Adrenal gland (tissue), 5 donors: ENCODE measurements around the gene OR2T3.
"Not testable (repeated sequence)": the region's sequence is repeated elsewhere in the genome, so short reads cannot be mapped to it uniquely, and the experiment has no call there.

Experiments
- POLR2A ChIP-seq, 2 donors: fragments of 450-650 bp; IDR thresholded peaks; one replicate each; pipeline ENCODE4 v1.6.1; 2017; ENCODE audit warnings: antibody characterized with exemption in 2 of 2, mild to moderate bottlenecking in 2 of 2, moderate library complexity in 1 of 2
- TF ChIP-seq, protein P1 (sequence below), 6 experiments: fragments of 450-650 bp in 4 of 6; fragments of 200-600 bp in 2 of 6; sonication (generic) in 1 of 6; IDR thresholded peaks; 1 replicate in 5 of 6; 2 replicates in 1 of 6; pipeline versions ENCODE4 v1.5.1 to v1.8.0; 2016 to 2021; ENCODE audit warnings: antibody characterized with exemption in 6 of 6, mild to moderate bottlenecking in 2 of 6, moderate library complexity in 1 of 6
- donor health status: DM: no; HTN: no; CAD: no.

DNA sequence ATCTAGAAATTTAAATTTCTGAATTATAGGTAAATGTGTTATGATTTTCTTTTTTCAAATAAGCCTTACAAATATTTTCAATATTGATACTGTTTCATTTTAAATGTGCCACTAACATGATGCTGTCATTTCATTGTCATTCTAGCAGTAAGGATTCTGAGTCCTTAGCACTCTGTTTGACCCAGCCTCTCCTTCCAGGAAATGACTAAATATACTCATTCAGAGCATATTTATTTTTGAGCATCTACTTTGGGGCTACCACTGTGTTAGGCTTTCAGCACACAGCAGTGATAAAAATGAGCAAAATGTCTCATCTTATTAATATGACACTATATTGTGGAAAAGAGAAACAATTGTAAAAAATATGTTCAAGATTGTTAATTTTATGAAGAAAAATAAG is 37.1 kb downstream of the OR2T3 start:
- TF ChIP-seq, protein P1, sequence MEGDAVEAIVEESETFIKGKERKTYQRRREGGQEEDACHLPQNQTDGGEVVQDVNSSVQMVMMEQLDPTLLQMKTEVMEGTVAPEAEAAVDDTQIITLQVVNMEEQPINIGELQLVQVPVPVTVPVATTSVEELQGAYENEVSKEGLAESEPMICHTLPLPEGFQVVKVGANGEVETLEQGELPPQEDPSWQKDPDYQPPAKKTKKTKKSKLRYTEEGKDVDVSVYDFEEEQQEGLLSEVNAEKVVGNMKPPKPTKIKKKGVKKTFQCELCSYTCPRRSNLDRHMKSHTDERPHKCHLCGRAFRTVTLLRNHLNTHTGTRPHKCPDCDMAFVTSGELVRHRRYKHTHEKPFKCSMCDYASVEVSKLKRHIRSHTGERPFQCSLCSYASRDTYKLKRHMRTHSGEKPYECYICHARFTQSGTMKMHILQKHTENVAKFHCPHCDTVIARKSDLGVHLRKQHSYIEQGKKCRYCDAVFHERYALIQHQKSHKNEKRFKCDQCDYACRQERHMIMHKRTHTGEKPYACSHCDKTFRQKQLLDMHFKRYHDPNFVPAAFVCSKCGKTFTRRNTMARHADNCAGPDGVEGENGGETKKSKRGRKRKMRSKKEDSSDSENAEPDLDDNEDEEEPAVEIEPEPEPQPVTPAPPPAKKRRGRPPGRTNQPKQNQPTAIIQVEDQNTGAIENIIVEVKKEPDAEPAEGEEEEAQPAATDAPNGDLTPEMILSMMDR (IDR thresholded peaks at IDR 0.05): not testable (repeated sequence)
- not testable (repeated sequence) for TF ChIP-seq POLR2A (IDR thresholded peaks at IDR 0.05)
